Limb (tissue), 2 donors: ENCODE measurements around the gene CD302.
"Not testable (repeated sequence)": the region's sequence is repeated elsewhere in the genome, so short reads cannot be mapped to it uniquely, and the experiment has no call there.

Experiments
- DNase-seq, 2 donors: peaks; one replicate each; pipeline ENCODE4 v3.0.0-alpha.2; 2016; ENCODE audit errors: extremely low spot score in 2 of 2

CD302 gene, protein sequence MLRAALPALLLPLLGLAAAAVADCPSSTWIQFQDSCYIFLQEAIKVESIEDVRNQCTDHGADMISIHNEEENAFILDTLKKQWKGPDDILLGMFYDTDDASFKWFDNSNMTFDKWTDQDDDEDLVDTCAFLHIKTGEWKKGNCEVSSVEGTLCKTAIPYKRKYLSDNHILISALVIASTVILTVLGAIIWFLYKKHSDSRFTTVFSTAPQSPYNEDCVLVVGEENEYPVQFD

GRCh38 chr2:159797543-159798375 lies at the start of gene CD302:
CD302 (minus strand) TSS chr2:159798208; CDS start chr2:159798198, 10 bp downstream.
- DNase-seq = peak; percentile 48 to 78

GRCh38 chr2:159846564-159846963 lies 48.6 kb upstream of the CD302 start:
- no peak for DNase-seq

- DNase-seq = no peak
These were observed 42.6 kb upstream of the CD302 start for GRCh38 chr2:159840616-159841015.

DNA sequence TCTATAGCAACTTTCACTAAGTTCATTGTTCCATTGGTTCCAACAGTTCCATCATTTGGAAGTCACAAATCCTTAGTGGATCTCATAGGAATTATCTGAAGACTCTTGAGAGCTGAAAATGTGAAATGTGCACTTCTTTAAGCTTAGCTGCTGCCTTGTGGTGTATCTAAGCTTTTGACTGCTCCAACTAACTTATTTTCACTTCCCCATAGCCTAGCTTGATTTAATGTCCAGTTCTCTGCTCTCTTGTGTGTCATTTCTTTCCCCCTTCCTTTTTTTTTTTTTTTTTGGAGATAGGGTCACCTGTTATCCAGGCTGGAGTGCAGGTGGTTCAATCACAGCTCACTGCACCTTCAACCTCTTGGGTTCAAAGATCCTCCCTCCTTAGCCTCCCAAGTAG lies 34.9 kb upstream of the CD302 start:
- no peak for DNase-seq

- DNase-seq = no peak
These were observed 34.0 kb upstream of the CD302 start for GRCh38 chr2:159832026-159832425.

DNA sequence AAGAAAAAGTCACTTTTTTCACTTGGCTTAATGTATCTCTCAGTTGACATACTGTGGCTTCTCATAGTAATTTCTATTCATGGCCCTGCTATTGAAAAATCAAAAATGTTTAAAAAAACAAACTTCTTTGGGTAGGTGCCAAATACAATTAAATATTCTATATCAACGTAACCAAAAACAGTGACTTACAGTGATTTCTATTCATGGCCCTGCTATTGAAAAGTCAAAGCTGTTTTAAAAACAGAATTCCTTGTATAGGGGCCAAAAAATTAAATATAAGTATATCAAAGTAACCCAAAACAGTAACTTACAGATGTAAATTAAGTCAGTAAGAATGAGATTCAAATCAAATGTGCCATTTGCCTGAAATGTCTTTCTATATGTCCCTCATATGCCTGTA lies 31.4 kb upstream of the CD302 start:
- no peak for DNase-seq

- no peak for DNase-seq
These were observed 30.7 kb upstream of the CD302 start for GRCh38 chr2:159828738-159829137.

DNA sequence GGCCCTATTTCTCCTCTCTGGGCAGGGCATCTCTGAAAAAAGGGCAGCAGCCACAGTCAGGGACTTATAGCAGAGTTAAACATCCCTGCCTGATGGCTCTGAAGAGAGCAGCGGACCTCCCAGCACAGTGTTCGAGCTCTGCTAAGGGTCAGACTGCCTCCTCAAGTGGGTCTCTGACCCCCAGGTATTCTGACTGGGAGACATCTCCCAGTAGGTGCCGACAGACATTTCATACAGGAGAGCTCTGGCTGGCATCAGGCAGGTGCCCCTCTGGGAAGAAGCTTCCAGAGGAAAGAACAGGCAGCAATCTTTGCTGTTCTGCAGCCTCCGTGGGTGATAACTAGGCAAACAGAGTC lies 24.4 kb upstream of the CD302 start:
- DNase-seq = not testable (repeated sequence)

- DNase-seq = not testable (repeated sequence)
These were observed 23.9 kb upstream of the CD302 start for GRCh38 chr2:159821775-159822477.

GRCh38 chr2:159818940-159819339 lies 20.9 kb upstream of the CD302 start:
- no peak for DNase-seq

GRCh38 chr2:159817283-159817682 lies 19.3 kb upstream of the CD302 start:
- no peak for DNase-seq

- DNase-seq = no peak
These were observed 13.2 kb upstream of the CD302 start for GRCh38 chr2:159811232-159811631.

- no peak for DNase-seq
These were observed 10.0 kb upstream of the CD302 start for GRCh38 chr2:159808032-159808425.

- no peak for DNase-seq
These were observed 9.4 kb upstream of the CD302 start for GRCh38 chr2:159807183-159808031.

GRCh38 chr2:159804941-159805340 lies 6.9 kb upstream of the CD302 start:
- no peak for DNase-seq

DNA sequence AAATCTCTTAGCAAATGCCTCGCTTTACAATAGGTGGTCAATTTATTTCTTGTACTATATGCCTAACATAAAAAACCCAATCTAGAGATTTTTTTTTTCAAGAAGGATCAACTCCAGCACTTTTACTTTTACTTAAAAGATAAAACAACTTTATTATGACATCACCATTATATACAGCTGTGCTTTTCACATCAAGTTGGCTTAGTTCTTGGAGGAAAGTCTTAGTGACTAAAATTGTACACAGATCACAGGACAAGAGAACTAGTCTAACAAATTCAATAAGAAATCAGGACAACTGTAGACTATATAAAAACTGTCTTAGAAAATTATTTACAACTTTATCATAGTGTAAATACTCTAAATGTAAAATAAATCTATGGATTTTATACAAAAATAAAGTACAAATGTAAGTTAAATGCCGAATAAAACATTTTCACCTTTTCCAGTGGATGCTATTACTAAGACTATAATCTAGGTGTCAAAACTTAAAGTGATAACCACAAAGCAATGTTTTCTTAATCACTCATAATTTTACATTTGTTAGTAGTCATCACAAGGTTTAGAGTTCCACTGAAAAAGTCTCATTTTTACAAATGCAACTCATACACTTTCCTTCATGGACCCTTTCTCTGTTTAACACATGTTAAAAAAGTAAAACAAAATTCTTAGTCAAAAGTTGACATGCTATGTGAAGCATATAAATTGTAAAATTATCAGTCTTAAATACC lies 5.4 kb upstream of the CD302 start:
- DNase-seq = no peak

DNA sequence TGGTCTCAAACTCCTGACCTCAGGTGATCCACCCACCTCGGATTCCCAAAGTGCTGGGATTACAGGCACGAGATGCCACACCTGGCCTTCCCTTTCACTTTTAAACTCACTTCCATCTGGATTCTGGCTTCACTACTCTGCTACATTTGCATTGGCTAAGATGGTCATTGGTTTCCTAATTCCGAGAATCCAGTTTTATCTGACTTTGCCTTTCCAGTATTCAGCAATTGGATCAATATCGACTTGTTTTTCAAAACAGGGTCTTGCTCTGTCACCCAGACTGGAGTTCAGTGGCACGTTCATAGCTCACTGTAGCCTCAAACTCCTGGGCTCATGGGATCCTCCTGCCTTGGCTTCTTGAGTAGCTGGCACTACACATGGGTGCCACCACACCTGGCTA lies 4.7 kb upstream of the CD302 start:
- DNase-seq = no peak

GRCh38 chr2:159799833-159800232 lies 1.8 kb upstream of the CD302 start:
- DNase-seq = no peak

- DNase-seq = no peak
These were observed 343 bp upstream of the CD302 start for GRCh38 chr2:159798376-159798725.

GRCh38 chr2:159797225-159797542 lies 824 bp downstream of the CD302 start:
- DNase-seq = no peak
